NCI-H2029 (cell line): ENCODE results near the gene HGFAC.
A peak's percentile ranks its signal among the peaks of the same experiment; 100 is the strongest.

Experiments used
- DNase-seq: peaks from one replicate; lab custom pipeline; 2025; lab: John Stamatoyannopoulos, UW

HGFAC gene

DNA sequence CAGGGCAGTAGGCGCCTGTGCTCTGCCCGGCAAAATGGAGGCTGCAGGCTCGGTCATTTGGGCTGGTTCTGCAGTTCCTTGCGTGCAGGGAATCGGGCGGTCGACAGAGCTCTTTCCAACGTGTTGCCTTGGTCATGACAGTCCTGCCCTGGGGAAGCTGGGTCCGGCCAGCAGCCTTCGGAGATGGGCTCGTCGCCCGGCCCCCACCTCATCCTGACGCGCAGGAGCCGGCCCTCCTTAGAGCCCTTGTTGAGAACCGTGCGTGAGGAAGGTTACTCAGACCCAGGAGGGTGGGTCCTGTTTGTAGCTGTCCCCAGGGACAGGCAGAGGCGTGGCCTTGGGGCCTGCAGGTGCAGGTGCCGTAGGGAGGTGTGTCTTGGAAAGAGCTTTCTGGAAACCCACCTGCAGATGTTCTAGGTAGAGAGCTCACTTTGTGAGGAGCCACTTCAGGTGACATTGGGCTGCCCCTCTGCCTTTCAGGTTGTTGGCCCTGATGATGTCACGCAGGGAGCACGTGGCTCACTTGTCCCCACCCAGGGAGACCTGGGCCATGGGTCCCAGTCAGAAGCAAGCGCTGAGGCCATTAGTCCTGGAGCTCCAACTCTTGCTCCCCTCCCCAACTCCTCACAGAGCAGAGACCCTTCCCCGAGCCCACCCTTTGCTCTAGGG lies 15.2 kb upstream of the HGFAC start:
- DNase-seq, result no peak

DNA sequence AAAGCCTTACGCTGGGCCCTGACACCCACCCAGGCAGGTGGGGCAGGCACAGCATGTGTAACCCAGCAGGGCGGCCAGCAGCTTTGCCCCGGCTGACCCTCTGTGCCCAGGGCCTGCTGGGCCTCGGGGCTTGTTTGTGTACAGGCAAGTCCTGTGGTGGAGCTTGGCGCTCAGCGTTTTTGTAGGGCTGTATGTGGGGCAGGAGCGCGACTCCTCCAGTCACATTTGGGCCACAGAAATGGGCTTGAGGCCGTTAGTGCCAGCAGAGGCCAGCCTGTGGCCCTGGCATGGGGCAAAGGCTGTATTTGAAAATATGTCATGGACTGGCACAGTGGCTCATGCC lies 14.7 kb upstream of the HGFAC start:
- DNase-seq, result no peak

DNA sequence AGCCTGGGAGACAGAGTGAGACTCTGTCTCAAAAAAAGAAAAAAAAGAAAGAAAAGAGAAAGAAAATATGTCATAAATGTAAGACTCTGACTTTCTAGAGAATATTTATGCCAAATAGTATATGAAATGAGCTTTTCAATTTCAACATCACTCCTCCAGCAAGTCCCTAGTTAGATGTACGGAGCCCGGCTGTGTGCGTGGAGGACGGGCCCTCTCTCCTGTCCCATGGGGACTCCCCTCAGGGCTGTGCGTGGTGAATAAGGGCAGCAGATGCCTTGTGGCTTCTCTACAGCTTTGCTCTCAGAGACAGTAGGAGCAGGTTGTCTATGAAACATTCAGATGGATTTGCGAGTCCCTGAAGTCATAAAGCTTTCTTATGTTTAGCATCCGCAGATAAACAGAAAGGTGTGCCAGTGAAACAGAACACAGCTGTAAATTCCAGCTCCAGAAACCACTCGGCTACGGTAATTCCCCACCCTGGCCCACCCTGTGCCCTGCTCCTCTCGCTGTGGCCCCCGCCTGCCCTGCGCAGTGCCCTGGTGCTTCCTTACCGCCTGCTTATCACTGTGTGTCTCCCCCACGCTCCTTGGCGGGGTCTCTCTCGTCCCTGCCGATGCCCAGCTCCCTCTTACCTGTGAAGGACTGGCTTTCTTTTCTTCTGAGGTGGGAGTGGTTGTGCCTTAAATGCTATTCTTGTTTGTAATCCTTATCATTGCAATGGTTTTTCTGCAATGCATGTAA lies 13.9 kb upstream of the HGFAC start:
- DNase-seq, result no peak

DNA sequence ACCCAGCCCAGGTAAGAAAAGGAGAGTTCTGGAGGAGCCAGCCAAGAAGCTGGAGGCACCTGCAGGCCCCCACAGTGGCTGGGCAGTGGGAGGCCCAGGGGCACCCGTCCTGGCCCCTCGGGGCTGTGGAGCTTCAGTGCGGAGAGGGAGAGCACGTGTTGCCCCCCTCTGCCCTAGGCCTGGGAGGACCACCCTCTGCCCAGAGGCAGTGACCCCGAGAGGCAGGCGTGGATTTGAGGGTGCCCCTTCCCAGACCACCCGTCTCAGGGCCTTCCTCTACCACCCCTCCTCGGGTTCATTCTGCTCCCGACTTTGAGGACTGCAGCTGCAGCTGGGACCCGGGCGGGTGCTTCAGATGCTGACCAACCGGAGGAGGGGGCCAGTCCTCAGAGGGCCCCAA lies 12.1 kb upstream of the HGFAC start:
- no peak for DNase-seq

DNA sequence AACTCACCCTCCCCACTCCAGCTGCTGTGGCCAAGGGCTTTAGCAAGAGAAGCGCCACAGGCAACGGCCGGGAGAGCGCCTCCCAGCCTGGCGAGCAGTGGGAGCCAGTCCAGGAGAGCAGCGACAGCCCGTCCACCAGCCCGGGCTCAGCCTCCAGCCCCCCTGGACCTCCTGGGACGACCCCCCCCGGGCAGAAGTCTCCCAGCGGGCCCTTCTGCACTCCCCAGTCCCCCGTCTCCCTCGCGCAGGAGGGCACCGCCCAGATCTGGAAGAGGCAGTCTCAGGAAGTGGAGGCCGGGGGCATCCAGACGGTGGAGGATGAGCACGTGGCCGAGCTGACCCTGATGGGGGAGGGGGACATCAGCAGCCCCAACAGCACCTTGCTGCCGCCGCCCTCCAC lies 11.2 kb upstream of the HGFAC start:
- no peak for DNase-seq

DNA sequence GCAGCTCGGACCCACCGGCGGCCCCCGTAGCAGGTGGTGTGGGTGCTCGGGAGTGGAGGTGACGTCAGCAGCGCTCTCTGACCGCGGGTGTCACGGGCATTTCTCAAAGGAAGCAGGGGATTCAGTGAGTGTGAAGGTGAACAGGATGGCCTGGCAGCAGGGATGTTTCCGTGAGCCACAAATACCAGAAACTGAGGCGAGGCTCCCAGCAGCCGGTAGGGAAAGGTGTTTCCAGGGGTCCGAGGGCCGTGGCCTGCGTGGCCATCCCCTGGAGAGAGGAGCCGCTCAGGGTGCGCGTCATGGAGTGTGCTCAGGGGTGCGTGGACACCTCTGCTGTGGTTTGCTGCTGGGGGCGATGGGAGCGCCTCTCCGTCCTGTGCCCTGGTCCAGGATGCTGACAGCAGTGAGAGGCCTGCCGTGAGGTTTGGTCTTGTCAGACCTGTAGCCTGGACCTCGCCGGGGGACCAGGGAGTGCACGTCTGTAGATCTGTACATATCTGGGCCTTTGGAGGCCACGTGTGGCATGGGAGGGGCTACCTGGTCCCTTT lies 10.2 kb upstream of the HGFAC start:
- DNase-seq, result no peak

DNA sequence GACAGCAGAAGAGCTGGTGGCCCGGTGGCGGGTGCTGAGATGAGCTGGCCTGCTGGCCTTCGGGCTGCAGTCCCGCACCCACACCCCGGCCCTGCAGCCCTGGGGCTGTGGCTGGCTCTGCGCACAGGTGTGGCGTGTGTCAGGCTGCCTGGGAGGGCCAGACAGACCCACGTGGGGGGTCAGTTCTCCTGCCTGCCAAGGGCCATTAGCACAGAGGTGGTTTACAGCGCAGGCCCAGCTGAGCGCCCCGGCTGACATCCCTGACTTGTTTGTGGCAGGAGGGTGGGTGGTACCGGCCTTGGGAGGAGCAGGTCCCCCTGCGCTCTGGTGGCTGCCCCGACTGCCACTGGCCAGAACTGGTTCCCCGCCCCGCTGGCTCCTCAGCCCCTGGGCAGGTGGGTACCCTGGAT lies 9.4 kb upstream of the HGFAC start:
- DNase-seq, result no peak

DNA sequence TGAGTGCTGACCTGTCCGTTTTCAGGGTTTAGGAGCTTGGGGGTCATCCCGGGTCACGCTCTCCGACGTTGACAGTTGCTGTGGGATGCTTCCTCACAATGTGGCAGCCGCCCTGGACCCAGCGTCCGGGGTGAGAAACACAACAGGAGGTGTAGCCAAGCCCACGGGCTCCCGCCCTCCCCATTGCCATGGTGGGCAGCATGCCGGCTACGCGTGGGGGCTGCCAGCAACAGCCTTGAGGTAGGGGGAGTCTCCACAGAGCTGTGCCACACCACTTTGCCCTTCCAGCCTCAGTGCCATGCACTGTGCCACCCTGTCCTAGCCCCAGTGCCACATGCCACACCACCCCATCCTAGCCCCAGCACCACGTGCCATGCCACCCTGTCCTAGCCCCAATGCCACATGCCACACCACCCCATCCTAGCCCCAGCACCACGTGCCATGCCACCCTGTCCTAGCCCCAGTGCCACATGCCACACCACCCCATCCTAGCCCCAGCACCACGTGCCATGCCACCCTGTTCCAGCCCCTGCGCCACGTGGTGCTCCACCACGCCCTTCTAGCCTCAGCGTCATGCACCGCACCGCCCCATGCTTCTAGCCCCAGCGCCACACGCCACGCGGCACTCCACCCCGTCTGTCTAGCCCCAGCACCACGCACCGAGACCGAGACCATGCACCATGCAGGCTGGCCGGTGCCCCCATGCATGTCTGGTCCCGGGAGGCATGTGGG lies 8.5 kb upstream of the HGFAC start:
- DNase-seq, result no peak

DNA sequence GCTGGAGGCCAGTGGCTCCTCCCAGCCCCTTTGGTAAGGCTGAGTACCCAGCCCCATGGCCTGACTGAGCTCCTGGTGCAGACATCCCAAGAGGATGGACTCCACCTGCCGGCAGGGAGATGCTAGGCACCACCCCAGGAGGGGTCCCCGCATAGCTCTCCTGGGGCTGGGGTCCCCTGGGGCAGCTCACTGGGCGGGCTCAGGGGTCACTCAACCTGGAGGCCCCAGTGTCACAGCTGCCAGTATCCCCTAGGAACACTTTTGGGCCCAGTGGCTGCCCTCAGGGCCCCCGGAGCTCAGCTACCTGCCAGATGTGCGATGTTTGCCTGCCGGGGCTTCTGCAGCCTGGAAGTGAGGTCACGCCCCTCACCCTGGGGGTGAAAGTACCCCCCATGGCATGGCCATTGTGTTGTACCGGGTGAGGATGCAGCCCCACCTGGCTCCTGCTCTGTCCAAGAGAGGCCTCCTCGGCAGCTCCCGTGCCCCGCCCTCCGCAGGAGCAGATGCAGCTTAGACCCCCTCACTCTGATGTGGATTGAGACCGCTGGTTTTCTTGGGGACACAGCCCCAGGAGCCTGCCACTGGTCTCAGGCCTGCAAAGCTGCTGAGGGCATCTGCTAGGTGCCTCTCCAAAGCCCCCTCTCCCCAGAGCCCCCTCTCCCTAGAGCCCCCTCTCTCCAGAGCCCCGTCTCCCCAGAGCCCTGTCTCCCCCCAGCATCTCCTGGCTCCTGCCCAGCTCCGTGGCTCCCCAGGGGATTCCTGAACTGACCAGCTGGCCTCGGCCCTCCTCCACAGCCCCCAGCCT lies 6.7 kb upstream of the HGFAC start:
- no peak for DNase-seq

DNA sequence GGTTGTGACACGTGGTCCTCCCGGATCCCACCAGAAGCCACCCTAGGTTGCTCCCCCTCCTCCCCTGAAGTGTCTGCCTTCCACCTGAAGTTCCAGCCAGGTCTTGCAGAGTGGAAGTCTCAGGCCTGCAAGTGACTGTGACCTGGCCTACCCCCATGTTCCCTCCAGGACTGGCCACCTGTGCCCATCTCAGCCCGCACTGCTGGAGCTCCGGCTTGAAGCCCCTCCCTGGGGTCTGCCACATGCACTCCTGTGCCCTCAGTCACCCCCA lies 6.1 kb upstream of the HGFAC start:
- DNase-seq, result no peak

DNA sequence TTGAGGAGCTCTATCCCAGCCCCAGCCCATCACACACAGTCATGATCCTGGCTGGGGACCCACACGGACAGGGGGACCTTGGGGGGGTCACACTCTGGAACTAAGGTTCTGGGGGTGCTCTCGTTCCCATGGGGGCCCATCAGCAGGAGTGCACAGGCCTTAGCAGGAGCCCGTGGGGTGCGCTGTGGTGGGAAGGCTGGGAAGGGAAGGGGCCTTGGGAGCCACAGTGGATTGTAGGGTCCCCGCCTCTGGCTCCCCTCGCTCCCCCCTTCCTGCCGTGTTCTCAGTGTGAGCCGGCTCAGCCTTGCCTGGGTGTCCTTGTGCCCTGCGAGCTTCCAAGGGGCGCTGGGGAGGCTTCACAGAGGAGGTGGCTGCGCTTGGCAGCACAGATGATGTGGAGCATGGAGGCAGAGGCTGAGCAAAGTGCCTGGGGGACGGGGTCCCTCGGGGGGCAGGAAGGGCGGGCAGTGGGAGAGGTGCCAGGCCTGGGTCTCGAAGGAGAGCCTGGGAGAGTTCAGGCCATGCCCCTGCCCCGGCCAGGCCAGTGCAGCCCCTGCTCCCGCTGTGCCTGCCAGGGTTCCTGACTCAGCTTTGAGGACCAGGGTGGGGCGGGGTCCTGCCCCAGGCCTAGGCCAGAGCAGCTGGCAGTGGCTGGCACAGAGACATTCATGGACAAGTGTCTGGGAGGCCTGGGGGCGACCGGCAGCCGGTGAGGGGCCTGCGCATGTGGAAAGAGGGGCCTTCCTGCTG lies 5.5 kb upstream of the HGFAC start:
- DNase-seq, result no peak

DNA sequence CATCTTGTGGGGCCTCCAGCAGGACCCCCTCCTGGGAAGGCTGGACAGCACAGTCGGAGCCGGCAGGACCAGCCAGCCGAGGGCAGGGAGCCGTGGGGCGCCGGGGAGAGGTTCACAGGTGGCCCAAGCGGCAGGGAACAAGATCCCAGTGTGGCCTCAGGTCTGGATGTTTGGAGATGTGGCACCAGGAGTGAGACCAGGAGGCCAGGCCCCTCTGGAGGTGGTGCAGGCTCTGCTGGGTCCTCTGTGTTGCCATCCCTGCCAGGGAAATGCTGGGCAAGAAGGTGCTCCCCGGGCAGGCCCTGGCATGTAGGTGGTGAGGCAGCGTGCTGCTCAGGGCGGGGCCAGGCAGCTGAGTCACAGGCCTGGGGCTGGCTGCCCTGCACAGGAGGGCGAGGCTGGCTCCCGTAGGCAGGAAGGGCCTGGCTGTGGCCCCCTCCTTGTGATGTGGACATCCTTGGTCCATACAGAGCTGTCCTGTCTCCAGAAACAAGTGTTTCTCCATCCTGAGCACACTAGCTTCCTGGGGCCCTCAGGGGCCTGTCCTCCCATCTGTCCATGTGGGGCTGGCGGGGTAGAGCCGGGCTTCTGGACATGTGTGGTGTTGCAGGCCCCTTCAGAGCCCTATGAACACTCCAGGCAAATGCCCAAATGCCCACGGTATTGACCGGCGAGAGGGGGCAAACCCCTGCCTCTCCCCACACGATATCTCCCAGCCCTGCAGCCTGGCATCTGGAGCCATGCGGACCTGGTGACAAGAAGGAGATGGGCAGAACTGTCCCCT lies 4.8 kb upstream of the HGFAC start:
- no peak for DNase-seq

DNA sequence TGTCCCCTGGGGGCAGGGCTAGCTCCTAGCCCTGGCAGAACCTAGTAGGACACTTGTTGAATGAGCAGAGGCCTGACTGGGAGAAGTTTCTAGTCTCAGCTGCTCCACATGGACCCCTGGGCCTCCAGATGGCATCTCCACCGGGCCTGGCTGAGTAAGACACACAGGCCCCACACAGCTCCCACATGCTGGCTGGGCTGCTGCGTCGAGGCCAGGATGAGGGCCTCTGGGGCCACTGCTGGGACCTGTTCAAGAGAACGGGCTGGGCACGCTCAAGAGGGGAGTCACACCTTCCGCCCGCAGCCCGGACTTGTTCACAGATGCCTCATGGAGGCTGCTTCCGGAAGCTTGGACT lies 4.2 kb upstream of the HGFAC start:
- no peak for DNase-seq

DNA sequence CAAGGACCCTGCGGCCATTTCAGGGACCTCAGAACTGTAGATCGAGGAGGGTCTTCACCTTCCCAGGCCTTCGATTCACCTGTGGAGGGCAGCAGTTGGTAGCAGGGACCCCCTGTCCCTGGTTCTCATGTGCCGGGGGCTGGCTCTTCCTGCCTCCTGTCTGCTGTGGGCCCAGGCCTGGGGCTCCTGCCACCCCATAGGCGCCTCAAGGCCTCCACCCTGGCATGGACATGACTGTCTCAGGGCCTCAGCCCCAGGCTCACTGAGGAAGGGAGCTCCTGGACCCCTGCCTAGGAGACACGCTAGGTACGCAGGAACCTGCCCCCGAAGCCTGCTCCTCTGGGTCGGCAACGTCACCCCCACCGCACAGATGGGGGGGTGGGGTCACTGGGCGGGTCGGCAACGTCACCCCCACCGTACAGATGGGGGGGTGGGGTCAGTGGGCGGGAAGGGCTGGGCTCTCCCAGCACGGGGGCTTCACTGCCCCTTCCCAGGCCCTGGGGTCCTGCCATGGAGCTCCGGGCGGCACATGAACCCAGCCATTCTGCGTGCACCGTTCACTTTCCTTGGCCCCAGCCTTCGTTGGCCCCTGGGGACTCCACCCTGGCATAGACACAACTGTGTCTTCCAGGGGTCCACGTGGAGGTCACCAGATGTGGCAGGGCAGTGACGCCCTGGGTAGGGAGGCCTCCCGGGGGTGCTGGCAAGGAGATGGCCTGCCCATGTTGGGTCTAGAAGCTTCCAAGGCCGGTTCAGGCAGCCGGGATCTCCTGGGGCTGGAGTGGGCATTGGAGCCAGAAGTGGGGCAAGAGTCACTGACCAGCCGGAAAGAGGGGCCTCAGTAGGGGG lies 3.5 kb upstream of the HGFAC start:
- DNase-seq, result no peak

DNA sequence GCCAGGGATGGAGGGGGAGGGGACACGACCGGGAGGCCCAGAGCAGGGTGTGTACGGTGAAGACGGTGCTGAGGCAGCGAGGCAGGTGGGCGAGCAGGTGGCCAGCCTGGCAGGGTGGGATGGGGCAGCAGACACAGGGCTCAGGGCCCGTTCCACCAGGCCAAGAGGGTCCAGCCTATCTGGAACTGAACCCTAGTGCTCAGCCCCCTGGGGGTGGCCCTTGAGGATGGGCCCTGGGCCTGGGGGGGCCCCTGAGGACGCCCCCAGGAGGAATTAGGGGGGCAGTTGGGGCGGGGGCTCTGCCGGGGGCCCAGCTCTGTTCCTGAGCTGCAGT lies 3.0 kb upstream of the HGFAC start:
- DNase-seq, result no peak

DNA sequence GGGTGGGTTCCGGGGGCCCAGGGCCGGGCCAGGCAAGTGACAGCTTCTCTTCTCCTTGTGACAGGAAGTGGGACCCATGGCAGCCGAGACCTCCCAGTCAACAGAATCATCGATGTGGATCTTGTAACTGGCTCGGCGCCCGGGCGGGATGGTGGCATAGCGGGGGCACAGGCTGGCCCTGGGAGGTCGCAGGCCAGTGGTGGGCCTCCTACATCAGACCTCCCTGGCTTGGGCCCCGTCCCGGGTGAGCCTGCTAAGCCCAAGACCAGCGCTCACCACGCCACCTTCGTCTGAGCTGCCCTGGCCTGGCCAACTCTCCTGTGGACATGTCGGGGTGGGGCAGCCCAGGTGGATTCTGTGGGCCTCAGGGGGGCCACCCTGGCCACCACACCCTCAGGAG lies 2.4 kb upstream of the HGFAC start:
- no peak for DNase-seq

DNA sequence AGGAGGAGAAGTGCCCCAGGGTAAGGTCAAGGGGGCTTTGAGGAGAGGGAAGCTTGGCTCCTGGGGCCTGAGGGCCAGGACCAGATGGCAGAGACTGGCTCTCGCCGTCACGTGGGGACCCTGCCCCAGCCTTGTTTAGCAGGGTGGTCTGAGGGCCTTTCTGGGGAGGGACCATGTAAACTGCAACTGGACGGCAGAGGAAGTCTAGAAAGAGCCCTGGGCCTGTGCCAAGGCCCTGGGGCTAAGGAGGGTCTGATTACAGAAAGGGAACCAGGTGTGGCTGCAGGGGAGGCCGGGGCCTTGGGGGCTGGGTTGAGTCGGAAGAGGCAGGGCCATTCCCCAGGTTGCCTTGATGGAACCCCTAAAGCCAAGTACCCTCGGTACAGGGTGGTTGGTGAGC lies 1.8 kb upstream of the HGFAC start:
- peak; percentile 19 for DNase-seq

DNA sequence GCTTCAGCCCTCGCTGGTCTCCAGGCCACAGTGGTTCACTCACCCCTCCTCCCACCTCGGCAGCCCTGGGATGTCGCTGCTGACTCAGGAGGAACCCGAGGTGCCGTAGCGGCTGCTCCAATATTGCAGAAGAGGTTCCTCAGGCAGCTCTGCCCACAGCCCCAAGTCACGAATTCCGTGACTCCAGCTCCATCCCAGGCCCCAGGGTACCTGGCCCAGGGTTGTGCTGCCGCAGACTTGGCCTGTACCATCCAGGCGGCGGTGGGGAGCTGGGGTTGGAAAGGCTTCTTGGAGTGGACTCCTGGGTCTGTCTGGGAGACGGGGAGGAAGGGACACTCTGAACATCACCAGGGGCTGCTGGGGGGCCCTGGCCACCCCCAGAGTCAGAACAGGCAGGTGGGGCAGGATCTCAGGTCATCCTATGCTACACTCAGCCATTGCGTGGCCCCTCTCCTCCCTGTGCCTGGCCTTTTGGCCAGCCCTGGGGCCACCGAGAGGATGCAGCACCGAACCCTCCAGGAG lies 728 bp upstream of the HGFAC start:
- DNase-seq, result no peak

DNA sequence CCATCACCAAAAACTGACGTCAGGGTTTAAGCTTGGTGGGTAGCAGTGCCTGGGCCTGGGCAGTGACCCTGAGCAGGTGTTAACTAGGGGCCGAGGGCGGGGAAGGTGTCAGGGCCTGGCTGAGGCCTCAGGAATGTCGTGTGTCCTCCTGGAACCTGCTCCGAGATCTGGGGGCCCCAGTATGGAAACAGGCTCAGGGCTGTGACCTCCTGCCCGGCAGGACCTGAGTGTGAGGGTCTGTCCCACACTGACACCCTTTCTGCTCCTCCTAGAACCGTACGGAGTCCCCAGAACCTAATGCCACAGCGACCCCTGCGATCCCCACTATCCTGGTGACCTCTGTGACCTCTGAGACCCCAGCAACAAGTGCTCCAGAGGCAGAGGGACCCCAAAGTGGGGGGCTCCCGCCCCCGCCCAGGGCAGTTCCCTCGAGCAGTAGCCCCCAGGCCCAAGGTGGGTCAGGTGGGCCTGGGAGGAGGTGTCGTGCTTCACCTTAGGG lies 741 bp downstream of the HGFAC start:
- no peak for DNase-seq
